Activated CD8-positive, alpha-beta memory T cell treated with anti-CD3 and anti-CD28 coated beads for 4 hours (primary cell): ENCODE measurements around the gene C21orf58.
"Not testable (repeated sequence)": the region's sequence is repeated elsewhere in the genome, so short reads cannot be mapped to it uniquely, and the experiment has no call there.

ENCODE experiments used
- DNase-seq, 2 donors: peaks; one replicate each; pipeline ENCODE4 v3.0.0-alpha.2; 2020; ENCODE audit warnings: low read depth in 2 of 2

The C21orf58 gene

DNA sequence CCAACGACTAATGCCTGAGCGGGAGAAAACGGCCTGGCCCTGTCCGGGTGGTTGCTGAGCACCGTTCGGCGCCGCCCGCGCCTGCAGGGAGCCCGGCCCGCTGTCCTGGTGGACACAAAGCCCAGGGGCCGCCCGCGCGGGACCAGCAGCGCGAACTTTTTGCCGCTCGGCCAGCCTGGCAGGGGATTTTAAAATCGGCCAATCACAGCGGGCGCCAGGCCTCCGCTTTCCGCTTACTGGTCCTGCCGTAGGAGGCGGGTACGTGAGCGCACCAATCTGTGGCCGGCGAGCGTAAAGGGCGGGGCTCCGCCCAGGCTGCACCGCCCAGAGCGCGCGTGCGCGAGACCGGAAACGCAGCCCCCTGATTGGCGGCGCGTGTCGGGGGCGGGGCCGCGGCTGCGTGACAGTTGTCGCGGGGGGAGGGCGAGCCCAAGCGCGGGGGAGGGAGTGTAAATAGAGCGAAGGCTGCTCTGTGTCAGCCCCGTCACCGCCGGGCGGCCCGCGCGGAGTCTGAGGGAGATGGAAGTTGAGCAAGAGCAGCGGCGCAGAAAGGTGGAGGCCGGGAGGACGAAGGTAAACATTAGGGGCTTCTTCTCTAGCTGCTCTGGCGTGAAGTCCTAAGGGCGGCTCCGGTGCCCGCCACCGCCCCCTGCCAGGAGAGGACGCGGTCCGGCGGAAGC lies at the start of gene C21orf58, which contains the start of gene PCNT:
Gene C21orf58, minus strand, starts transcription at position 161 of the 680 bp plus-strand sequence. CDS start 1,132 bp downstream, outside the sequence.
Gene PCNT, plus strand, starts transcription at position 447 of the 680 bp plus-strand sequence. Its CDS starts 73 bp downstream, at position 520.
- peak; percentile 94 to 95 for DNase-seq

DNA sequence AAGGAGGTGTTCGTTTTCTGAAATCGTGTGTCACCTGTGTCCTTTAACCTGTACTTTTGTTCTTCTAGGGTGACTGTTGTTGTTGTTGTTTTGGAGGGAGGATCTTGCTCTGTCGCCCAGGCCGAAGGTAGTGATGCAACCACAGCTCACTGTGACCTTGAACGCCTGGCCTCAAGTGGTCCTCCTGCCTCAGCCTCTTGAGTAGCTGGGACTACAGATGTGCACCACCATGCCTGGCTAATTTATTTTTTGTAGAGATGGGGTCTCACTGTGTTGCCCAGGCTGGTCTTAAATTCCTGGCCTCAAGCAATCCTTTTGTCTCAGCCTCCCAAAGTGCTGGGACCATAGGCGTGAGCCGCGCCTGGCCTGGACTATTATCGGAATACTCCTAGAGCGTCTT lies 49.3 kb upstream of the C21orf58 start:
- not testable (repeated sequence) for DNase-seq

DNA sequence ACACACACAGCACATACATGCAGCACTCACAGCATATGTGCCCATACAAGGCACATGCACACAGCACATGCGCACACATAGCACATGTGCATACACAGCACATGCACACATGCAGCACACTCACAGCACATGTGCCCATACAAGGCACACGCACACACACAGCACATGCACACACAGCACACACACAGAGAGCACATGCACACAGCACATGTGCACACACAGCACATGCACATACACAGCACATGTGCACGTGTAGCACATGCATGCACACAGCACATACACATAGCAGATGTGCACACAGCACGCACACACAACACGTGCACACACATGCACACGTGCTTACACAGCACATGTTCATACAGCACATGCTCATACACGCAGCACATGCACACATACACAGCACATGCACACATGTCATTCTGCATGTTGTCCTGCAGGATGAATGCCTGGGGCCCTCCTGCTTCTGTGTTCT lies 48.4 kb upstream of the C21orf58 start:
- no peak for DNase-seq

DNA sequence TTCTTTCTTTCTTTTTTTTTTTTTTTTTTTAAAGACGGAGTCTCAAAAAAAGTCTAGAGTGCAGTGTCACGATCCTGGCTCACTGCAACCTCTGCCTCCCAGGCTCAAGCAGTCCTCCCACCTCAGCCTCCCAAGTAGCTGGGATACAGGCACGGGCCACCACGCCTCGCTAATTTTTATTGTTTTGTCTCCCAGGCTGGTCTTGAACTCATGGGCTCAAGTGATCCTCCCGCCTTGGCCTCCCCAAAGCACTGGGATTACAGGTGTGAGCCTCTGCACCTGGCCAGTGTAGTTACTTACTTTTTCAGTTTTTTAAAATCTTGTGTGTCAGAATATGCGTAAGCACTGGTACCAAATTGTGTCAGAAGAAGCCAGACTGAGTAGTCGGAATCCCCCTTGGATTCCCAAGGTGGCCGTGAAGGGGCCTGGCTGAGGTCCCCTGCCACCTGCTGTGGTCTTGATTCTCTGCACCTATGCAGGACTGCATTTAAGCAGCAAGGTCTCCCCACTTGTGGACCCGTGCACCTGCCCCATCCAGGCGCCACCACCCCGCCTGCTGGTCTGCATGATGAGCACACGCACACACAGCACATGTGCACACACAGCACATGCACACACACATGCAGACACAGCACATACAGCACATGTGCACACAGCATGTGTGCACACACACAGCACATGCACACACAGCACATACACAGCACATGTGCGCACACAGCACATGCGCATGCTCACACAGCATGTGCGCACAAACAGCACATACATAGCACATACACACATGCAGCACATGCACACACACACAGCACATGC lies 47.7 kb upstream of the C21orf58 start:
- DNase-seq, result no peak

DNA sequence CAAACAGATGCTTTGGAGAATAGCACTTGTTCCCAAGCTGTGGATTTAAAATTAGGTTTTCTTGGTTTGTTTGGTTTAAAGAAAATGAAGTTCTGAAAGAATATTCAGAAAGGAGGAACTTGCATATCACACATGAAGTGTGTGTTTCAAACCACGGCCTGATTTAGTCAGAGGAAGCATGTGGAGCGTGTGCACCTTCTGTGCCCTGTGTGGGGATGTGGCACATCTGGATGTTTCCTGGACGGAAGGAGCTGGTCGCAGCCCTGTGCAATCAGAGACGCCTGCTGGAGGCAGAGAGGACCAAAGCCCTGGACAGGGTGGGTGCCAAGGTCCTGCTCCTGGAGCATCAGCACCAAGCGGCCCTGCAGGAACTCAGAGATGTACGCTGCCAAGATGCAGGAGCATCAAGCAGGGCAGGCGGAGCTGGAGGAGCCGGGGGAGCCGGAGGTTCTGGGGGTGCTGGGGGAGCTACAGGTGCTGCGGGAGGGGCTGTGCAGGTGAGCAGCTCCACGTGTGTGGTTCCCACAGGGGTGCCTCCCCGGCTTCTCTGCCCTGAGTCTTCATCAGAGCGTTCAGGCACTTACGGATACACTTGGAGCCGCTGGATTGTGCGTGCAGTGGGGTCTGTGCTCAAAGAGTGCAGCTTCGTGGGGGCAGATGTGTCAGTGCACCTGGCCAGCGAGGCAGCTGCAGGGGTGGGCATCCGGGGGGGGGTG lies 46.0 kb upstream of the C21orf58 start:
- DNase-seq, result no peak

DNA sequence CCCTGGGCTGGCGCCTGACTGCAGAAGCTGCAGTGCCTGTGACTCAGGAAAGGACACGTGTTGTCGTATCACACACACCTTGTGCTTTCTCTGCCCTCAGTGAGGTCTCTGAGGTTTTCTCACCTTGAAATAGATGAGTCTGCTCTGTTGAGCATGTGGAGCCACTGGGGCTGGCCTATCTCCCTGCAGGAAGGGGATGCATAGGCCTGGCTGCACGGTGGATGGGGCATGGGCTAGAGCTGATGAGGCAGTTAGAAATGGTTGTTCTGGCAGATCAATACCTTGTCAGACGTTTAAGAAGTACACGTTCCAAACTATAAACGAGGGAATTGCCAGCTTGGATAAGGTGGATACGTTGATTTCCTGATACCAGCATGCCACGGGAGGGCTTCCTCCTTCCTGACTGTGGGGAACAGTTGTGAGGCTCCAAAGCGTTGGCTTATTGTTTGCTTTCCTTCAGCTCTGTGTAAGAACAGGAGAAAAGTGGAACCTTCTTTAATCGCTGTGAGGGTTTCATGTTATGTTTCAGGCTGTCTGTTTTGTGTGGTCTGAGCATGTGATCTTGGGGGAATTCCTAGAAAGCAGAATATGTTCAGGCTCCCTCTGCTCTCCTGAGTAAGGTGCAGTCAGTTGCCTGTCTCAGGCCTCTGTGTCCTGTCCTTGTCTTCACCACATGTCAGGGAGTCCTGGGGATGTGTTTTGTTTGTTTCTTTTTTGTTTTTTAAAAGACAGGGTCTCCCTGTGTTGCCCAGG lies 45.0 kb upstream of the C21orf58 start:
- DNase-seq, result peak; percentile 15 to 21

DNA sequence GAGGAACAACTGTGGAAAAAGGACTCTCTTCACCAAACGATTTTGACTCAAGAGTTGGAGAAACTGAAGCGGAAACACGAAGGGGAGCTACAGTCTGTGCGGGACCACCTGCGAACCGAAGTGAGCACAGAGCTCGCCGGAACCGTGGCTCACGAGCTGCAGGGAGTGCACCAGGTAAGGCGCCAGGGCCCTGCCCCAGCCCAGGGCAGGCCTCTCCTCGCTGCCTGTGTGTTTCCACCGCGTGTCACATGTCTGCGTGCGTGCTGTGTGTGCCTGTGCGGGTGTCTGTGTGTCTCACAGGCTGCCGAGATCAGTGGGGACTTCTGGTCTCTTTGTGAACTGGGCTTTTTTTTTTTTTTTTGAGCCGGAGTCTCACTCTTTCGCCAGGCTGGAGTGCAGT lies 43.3 kb upstream of the C21orf58 start:
- DNase-seq, result no peak

DNA sequence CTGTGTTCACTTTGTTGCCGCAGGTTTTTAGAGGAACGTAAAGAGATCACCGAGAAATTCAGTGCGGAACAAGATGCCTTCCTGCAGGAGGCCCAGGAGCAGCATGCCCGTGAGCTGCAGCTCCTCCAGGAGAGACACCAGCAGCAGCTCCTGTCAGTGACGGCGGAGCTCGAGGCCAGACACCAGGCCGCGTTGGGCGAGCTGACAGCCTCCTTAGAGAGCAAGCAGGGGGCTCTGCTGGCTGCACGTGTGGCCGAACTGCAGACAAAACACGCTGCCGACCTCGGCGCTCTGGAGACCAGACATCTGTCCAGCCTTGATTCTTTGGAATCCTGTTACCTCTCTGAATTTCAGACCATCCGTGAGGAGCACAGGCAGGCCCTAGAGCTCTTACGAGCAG lies 42.9 kb upstream of the C21orf58 start:
- DNase-seq, result no peak

DNA sequence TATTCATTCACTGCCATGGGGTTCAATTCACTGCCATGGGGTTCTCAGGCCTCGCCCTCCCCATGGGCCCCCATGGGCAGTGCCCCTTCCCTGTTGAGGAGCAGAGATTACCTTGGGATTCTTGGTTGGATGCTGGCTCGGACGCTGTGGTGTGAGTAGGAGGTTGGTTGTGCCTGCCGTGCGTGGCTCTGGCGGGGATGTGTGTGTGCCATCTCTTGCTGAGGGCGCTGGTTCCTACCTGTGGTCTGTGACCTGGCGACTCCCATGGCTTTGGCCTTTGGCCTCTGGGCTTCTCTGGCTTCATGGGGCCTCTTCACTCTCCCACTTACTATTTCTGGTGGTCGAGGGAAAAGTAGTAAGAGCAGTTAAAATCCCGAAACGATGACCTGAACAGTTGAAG lies 42.4 kb upstream of the C21orf58 start:
- DNase-seq, result no peak

DNA sequence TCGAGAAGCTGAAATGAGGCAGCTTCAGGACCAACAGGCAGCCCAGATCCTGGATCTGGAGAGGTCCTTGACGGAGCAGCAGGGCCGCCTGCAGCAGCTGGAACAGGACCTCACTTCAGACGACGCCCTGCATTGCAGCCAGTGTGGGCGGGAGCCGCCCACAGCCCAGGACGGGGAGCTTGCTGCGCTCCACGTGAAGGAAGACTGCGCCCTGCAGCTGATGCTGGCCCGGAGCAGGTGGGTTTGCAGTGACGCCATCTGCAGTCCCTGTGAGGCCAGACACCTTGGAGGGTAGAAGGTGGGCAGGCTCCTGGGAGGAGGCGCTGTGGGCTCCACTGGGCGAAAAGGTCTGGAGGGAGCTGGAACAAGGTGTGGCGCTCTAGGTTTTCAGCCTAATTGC lies 40.0 kb upstream of the C21orf58 start:
- no peak for DNase-seq

DNA sequence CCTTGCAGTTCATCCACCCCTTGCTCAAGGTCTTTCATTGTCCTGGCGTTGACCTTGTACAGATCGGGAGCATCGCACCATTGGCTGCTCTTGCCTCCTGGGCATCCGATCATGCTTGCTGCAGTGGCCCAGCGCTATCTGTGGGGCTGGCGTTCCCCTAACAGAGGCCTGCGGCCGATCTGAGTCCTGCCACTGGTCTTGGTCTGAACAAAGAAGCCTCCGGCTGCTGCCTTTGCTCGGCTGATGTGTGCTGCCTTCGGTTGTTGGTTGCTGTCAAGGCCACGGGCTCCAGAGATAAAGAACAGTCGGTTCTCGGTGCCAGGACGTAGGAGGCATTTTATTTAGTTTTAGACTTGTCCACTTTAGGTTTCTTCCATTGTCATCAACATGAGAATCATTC lies 39.3 kb upstream of the C21orf58 start:
- DNase-seq, result no peak

DNA sequence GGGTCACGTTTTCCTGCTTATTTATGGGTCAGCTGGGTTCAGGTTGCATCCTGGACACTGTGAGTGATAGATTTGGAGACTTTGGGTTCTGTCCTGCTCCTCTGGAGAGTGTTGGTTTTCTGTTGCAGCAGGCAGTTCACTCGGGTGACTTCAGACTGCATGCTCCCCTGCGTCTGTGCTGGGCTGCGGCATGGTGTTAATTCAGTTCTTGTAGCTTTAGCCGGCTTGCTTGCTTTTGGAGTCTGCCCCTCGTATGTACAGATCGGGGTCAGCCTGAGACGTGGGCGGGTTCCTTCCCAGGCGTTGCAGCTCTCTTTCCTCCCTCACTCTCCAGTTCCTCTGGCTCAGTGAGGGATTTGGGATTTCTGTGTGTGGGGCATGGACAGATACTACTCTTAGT lies 38.3 kb upstream of the C21orf58 start:
- DNase-seq, result no peak

DNA sequence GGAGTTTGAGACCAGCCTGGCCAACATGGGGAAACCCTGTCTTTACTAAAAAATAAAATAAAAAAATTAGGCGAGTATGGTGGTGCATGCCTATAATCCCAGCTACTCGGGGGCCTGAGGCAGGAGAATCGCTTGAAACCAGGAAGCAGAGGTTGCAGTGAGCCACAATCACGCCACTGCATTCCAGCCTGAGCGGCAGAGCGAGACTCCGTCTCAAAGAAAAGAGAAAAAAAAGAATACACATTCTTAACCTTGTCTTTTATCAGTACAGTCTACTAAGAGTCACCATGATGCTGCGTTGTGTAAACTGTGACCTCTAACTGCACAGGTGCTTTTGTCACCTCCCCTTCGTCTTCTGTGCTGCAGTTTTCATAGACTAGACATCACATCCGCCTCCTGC lies 37.5 kb upstream of the C21orf58 start:
- DNase-seq, result no peak

DNA sequence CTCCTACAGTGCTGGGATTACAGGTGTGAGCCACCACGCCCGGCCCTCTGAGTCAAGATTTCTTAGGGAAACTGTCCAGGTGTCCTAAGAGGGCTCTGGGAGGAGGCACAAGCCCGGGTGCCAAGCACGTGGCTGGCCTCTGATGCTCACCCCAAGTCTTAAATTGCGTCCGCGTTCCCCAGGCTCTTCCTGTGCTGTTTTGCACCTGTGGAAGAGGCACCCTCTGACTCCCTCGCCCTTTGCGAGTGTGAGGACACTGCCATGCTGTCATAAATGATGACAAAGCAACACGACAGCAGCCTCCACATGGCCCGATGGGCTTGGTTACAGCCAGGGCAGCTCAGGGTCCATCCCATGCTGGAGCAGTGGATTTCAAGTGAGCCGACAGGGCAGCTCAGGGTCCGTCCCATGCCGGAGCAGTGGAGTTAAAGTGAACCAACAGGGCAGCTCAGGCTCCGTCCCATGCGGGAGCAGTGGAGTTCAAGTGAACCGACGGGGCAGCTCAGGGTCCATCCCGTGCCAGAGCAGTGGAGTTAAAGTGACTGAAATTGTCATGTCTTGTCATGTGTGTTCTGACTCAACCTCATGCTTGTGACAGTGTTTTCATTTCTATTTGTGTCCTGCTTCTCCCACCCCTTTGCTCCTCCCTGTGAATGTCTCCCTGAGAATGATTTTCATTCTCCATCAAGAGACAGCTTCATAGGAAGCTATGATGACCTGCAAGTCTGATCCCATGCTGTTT lies 34.2 kb upstream of the C21orf58 start:
- DNase-seq, result no peak

DNA sequence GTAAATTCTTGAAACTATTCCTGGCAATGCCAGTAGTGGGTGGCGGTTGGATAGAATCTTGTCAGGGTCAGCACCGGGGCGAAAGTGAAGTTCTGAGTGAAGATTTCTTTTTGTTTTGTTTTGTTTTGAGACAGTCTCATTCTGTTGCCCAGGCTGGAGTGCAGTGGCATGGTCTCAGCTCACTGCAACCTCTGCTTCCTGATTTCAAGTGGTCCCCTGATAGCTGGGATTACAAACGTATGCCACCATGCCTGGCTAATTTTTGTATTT lies 33.6 kb upstream of the C21orf58 start:
- no peak for DNase-seq

DNA sequence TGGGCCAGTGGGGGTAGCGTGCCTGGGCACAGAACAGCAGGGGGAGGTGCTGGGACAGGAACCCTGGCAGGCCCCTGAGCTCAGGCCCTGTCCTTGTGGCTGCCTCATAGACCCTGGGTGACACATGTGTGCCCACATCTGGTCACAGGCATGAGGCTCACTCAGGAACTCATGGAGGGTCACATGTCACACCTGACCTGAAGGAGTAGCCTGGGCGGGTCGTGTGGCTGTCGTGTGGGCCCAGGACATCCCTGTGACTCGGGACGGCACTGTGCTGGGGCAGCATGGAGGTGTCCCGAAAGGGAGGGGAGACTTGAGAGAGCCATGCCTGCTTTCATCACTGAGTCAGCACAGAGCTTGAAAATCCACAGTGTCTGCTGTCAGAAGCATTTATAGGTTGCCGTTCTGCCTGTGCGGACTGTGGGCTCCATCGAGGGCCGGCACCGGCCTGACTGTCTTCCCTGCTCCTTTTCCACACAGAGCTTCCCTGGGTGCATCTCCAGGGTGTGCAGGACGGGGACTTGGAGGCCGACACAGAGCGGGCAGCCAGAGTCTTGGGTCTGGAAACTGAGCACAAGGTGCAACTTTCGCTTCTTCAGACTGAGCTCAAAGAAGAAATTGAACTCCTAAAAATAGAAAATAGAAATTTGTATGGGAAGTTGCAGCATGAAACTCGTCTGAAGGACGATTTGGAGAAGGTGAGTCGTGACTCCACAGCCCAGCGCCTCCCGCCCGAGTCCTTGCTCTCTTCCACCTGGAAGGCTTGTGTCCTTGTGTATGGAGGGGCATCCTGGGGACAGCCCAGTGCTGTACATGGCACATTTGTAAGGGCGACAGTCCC lies 33.0 kb upstream of the C21orf58 start:
- DNase-seq, result no peak

DNA sequence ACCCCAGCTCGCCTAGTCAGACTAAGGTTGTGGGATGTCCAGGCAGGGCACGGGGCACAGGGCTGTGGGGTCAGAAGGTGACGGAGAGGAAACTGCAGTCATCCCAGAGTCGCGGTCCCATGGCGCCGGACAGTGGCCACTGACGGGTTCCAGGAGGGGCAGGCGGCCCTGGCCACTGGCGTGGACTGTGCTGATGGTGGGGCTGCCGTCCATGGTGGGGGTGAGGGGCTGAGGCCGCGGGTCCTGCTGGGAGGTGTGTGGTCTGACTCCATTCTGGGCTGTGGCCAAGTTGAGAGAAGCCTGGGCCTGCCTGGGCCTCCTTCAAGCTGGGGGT lies 32.3 kb upstream of the C21orf58 start:
- no peak for DNase-seq

DNA sequence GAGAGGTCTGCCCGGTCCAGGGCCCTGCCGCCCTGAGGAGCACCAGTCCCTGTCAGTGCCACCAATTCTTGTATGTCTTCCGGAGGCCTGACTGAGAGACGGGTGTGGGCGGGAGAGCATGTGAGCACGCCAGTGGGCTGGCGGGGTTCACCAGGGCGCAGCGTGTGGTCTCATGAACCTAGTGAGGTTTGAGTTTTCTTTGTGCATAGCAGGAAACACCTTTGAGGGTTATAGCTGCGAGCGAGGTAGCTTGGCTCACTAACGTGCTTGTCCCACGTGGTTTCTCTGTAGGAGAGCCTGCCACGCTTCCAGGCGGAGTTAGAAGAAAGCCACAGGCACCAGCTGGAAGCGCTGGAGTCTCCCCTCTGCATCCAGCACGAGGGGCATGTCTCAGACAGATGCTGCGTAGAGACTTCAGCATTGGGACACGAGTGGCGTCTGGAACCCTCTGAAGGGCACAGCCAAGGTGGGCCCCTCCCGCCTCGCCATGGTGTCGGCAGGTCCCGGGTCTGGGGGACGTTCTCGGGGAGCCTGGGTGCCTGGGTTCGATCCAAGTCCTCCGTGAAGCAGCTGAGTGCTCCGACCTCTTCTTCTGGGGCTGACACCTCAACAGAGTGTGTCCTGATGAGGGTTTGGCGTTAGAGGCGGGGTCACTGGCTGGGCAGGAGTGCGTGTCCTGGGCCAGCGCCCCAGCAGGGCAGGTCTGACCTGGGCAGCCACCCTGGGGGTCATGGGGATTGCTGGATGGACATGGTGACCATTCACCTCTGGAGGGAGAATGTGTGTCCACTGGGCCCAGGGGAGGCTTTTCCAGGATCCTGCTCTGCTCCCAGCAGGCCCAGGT lies 31.7 kb upstream of the C21orf58 start:
- peak in 1 of 2 donors; percentile 7 for DNase-seq

DNA sequence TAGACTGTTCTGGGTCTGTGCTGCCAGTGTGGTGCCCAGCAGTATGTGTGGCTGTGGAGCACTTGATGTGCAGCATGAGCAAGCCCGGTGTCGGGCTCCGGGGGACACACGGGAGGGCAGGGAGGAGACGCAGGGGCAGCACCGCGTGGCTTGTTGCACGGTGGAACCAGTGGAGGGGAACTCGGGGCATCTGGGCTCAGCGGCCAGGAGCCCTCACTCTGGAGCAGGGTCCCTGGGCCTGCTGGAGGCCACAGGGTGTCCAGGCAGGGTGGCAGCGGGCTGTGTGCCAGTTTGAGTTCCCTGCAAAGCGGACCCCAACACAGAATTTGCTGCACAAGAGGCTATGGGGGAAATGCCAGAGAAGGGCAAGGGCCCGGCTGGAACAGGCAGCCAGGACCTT lies 30.8 kb upstream of the C21orf58 start:
- no peak for DNase-seq
